NCI-H2171 (cell line): ENCODE measurements around the gene EZH2.

ENCODE experiments used
- DNase-seq: peaks from one replicate; lab custom pipeline; 2025; lab: John Stamatoyannopoulos, UW

EZH2 gene

GRCh38 chr7:148761499-148762278 is 122.4 kb downstream of the EZH2 start:
- DNase-seq = no peak
